ENCODE results near the gene ATP8A2.

DNA sequence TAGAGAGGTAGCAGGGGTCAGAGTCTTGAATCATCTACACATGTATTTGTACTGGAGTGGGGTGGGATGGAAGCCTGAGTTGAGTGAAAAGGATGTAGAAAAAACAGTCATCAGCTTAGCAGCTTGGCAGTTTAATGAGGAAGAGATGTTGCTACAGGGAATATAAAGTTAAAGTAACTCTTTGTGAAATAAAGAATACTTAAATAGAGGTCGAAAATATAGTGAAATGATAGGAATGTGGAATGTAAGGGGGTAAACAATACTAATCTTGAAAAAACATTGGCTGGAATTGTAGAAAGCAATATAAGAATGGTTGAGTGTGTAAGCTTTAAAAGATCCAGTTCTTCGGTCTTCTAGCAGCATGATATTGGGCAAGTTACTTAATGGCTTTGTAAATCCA is 47.7 kb upstream of the ATP8A2 start:
- TF ChIP-seq, protein P1, sequence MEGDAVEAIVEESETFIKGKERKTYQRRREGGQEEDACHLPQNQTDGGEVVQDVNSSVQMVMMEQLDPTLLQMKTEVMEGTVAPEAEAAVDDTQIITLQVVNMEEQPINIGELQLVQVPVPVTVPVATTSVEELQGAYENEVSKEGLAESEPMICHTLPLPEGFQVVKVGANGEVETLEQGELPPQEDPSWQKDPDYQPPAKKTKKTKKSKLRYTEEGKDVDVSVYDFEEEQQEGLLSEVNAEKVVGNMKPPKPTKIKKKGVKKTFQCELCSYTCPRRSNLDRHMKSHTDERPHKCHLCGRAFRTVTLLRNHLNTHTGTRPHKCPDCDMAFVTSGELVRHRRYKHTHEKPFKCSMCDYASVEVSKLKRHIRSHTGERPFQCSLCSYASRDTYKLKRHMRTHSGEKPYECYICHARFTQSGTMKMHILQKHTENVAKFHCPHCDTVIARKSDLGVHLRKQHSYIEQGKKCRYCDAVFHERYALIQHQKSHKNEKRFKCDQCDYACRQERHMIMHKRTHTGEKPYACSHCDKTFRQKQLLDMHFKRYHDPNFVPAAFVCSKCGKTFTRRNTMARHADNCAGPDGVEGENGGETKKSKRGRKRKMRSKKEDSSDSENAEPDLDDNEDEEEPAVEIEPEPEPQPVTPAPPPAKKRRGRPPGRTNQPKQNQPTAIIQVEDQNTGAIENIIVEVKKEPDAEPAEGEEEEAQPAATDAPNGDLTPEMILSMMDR (IDR thresholded peaks at IDR 0.05), result no peak
- TF ChIP-seq EZH2 (IDR thresholded peaks at IDR 0.05) (no peak), EZH2phosphoT487 (IDR thresholded peaks at IDR 0.05) (no peak)

All from neural progenitor cell (in vitro differentiated cells).